Motor neuron (in vitro differentiated cells): Measurements from ENCODE around the gene MLANA. TPM values are rescaled to one million over a fixed set of nuclear protein-coding genes. Genes with fewer than 3 reads are reported as not detected.

Source experiments
- ATAC-seq, 8 experiments: fragments of 200-7000 bp; cut with Tn5 transposase; replicated peaks in 6 of 8; 2 replicates each; pipeline ENCODE4 v1.8.0; 2021; ENCODE audit warnings: mild to moderate bottlenecking in 8 of 8, moderate library complexity in 8 of 8
- H3K27ac ChIP-seq, 2 donors: fragments of 250-450 bp; sonication (Bioruptor Pico); 2 replicates each; pipeline ENCODE4 v1.9.0; 2021; ENCODE audit warnings: antibody characterized with exemption in 2 of 2, mild to moderate bottlenecking in 2 of 2, moderate library complexity in 1 of 2
- H3K4me1 ChIP-seq, 2 donors: fragments of 250-450 bp; sonication (Bioruptor Pico); replicated peaks in 1 of 2; 2 replicates each; pipeline ENCODE4 v1.6.1; 2021; ENCODE audit warnings: antibody characterized with exemption in 2 of 2, mild to moderate bottlenecking in 2 of 2, moderate library complexity in 1 of 2
- H3K4me3 ChIP-seq, 5 donors: fragments of 250-450 bp; sonication (Bioruptor Pico); 2 replicates each; pipeline ENCODE4 v1.9.0; 2021; ENCODE audit warnings: antibody characterized with exemption in 5 of 5, mild to moderate bottlenecking in 5 of 5, moderate library complexity in 4 of 5
- WGBS, 10 experiments: fragments of 450-650 bp; shearing (Covaris generic); methylation state at CpG; one replicate each; pipeline ENCODE4 v1.0.0; 2022; 5-methylcytosine and 5-hydroxymethylcytosine counted together
- in situ Hi-C, 9 experiments: fragments of 400-800 bp; cut with MboI; loops; one replicate each; pipeline ENCODE4 v1.15.0; 2021; ENCODE audit warnings: low sequenced_read_pairs in 9 of 9, low pct_unique_long_range_greater_than_20kb in 2 of 9; ENCODE audit not compliant: unreplicated experiment in 9 of 9
- total RNA-seq, 8 experiments: library from RNA; unstranded; fragments of 300-600 nt; gene quantifications; 2 replicates each; pipeline versions ENCODE4 v1.2.3 to v1.2.4, GENCODE V29; 2022

MLANA gene
- total RNA-seq, 8 experiments from 2014 or later = 0.23 to 2.8 (median 0.94) TPM

DNA sequence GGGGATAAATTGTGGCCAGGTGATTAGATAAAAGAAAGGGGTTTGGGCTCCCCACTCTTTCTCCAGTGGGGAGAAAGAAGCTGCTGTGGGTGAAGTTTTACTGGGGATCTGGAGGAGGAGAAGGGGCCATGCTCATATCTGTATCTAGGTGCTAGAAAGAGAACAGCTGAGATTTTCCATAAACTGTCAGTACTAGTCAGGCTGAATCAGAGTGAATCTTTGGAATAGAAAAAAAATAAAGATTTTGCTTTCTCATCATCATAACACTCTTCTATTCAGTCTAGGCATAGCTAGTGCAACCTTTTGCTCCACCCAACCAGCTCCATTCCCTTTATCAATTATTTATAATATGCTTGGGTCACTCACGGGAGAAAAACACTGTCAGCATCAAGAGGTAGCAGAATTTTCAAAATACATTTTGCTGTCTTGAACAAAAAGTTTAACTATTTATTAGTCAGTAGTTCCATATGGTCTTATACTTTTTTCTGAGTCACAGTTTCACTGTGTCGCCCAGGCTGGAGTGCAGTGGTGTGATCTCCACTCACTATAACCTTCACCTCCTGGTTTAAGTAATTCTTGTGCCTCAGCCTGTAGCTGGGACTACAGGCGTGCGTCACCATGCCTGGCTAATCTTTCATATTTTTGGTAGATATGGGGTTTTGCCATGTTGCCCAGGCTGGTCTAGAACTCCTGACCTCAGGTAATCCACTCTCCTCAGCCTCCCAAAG is 36.5 kb upstream of the MLANA start:
- in situ Hi-C loops = no loop called here
- Histone ChIP-seq H3K4me3 (no peak overlapping the region), H3K4me1 (no peaks in the 10 kb centered on the region), H3K27ac (no peak overlapping the region)
- ATAC-seq = peak in 2 of 8 experiments; percentile 14 to 50
- 59 to 100% (median 89%) methylated on average over 1 to 4 of the region's 4 CpGs; no CpG with 5 or more reads in 3 of the 10 experiments for WGBS, 10 experiments

- Histone ChIP-seq H3K4me3 (no peak overlapping the region), H3K4me1 (no peaks in the 10 kb centered on the region), H3K27ac (no peak overlapping the region)
- ATAC-seq = no peak
- in situ Hi-C loops = no loop called here
Observed at GRCh38 chr9:5857928-5858327, 32.8 kb upstream of the MLANA start.

- no peak for ATAC-seq
- Histone ChIP-seq H3K4me1 (no peaks in the 10 kb centered on the region), H3K4me3 (no peak overlapping the region), H3K27ac (no peak overlapping the region)
- 0 to 89% (median 46%) methylated on average over 1 to 3 of the region's 3 CpGs; no CpG with 5 or more reads in 1 of the 10 experiments for WGBS, 10 experiments
- in situ Hi-C loops = no loop called here
Observed at GRCh38 chr9:5858833-5859232, 31.9 kb upstream of the MLANA start.

DNA sequence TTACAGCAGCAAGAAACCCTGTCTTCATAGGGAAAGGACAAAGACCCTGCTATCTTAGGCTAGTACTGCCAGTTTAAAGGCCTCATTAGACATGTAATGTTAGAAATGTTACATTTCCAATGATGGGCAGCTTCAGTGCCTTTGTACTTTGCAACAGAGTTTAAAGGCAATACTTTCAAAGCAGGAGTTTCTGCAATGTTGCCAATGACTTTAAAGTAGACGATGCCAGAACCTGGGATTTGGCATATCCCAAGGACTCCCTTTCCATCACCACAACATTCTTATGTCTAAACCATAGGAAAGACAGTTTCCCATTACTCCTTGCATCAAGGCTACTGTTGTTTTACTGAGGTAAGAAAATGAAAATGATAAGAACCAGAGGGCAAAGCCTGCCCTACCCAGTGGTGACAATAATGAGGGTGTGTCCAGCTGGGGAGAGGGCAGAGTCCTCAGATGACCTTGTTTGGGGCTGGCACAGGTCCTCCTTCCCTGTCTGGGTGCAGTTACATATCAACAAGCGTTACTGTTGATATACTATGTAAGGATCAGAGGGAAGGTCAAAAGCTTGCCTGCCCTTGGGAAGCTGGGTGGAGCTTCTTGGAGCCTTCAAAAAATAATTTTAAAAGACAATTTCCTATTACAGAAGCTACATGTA is 27.5 kb upstream of the MLANA start:
- no peak for ATAC-seq
- in situ Hi-C loops = no loop called here
- 60 to 100% (median 83%) methylated on average over 1 to 2 of the region's 2 CpGs; no CpG with 5 or more reads in 1 of the 10 experiments for WGBS, 10 experiments

DNA sequence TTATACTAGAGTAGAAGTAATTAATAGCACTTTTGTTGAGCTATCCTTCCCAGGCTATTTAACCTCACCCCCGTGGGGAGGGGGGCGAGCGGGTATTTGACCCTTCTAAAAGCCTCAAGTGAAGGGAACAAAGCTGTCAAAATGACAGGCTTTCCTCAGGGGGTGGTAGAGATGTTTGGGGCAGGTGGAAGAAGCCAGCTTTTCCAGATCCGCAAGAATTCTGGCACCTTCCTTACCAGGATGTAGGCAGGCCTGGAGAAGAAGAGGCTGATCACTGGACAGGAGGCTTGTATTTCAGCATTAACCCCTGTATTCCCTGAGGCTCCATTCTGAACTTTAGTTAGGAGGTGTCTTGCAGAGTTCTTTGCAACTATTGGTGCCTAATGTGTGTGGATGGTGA is 26.2 kb upstream of the MLANA start:
- Histone ChIP-seq H3K4me1 (no peaks in the 10 kb centered on the region), H3K4me3 (no peak overlapping the region), H3K27ac (no peak overlapping the region)
- in situ Hi-C loops = no loop called here
- WGBS, 10 experiments = 60 to 92% (median 77%) methylated on average over 1 to 4 of the region's 4 CpGs; no CpG with 5 or more reads in 2 of the 10 experiments
- ATAC-seq = no peak

More for the DNA sequence above, 27.5 kb upstream of the MLANA start:
- no peak overlapping the region for H3K4me3 ChIP-seq
- H3K27ac ChIP-seq = no peak overlapping the region
- H3K4me1 ChIP-seq = no peaks in the 10 kb centered on the region

DNA sequence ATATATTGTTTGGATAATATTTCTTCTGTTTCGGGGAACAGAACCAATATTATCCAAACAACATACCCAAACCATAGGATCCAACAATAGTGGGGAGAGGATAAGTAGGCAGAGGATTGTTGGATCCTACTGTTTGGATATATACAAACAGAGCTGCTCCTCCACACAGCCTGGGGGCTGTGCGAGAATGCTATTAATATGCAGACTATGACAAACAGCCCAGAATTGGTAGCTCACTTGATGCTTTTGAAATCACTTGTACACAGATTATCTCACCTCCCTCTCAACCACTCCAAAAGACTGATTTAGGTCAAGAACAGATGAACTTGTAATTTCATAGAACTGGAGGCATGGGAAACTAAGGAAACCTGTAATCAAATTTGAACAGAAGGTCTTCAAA is 24.4 kb upstream of the MLANA start:
- peak in 1 of 8 experiments; percentile 72 for ATAC-seq
- no peak overlapping the region for H3K27ac ChIP-seq
- no peak overlapping the region for H3K4me3 ChIP-seq
- 46 to 89% (median 70%) methylated on average over 1 to 2 of the region's 2 CpGs; no CpG with 5 or more reads in 4 of the 10 experiments for WGBS, 10 experiments
- in situ Hi-C loops = no loop called here
- H3K4me1 ChIP-seq = no peaks in the 10 kb centered on the region

DNA sequence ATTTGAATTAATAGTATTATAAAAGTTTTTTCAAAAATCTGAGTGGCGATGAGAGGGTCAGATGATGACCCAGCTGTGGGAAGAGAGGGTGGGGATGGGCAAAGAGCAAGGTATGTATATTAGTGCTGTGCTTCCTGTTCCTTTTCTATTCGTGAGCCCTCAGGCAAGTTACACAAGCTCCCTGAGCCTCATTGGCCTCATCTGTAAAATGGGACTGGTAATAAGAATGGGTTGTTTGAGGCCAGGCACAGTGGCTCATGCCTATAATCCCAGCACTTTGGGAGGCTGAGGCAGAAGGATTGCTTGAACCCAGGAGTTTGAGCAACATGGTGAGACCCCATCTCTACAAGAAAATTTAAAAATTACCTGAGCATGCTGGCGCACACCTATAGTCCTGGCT is 24.0 kb upstream of the MLANA start:
- no peak for ATAC-seq
- Histone ChIP-seq H3K4me3 (no peak overlapping the region), H3K4me1 (no peaks in the 10 kb centered on the region), H3K27ac (no peak overlapping the region)
- whole genome bisulfite sequencing, 10 experiments = 83 to 100% (median 92%) methylated on average over 1 to 3 of the region's 3 CpGs; no CpG with 5 or more reads in 5 of the 10 experiments
- in situ Hi-C loops = no loop called here

DNA sequence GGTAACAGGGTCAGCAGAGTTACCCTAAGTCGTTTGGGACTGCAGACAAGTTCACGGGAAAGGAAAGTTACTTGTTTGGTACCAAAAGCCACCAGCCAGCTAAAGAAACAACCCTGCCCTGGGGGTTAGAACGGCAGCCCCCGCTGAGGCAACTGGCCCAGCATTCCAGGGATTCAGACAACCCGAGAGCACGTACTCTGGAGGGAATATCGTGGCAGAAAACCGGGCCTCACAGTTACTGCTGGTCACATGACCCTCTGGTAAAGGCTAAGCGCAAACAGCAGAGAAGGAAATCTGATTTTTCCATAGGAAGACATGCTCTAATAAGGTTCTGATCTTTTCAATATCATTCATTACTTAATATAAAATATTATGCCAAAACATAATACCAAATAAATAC is 22.5 kb upstream of the MLANA start:
- Histone ChIP-seq H3K4me1 (no peaks in the 10 kb centered on the region), H3K27ac (no peak overlapping the region), H3K4me3 (no peak overlapping the region)
- WGBS, 10 experiments = 45 to 91% (median 85%) methylated on average over 1 to 7 of the region's 9 CpGs; no CpG with 5 or more reads in 3 of the 10 experiments
- ATAC-seq = no peak
- in situ Hi-C loops = no loop called here

- Histone ChIP-seq H3K4me1 (no peaks in the 10 kb centered on the region), H3K27ac (no peak overlapping the region), H3K4me3 (no peak overlapping the region)
- in situ Hi-C loops = no loop called here
- 60 to 100% (median 70%) methylated on average over 1 to 2 of the region's 3 CpGs; no CpG with 5 or more reads in 5 of the 10 experiments for WGBS, 10 experiments
- ATAC-seq = peak in 3 of 8 experiments; percentile 43 to 68 (median 63)
Observed at GRCh38 chr9:5869315-5870019, 21.2 kb upstream of the MLANA start.

GRCh38 chr9:5870020-5870339 is 20.7 kb upstream of the MLANA start:
- in situ Hi-C loops = no loop called here
- no peak overlapping the region for H3K4me3 ChIP-seq
- peak in 1 of 8 experiments; percentile 23 for ATAC-seq
- WGBS, 10 experiments = 57 to 100% (median 78%) methylated on average over 1 to 2 of the region's 2 CpGs; no CpG with 5 or more reads in 5 of the 10 experiments
- H3K4me1 ChIP-seq = no peaks in the 10 kb centered on the region
- H3K27ac ChIP-seq = no peak overlapping the region

DNA sequence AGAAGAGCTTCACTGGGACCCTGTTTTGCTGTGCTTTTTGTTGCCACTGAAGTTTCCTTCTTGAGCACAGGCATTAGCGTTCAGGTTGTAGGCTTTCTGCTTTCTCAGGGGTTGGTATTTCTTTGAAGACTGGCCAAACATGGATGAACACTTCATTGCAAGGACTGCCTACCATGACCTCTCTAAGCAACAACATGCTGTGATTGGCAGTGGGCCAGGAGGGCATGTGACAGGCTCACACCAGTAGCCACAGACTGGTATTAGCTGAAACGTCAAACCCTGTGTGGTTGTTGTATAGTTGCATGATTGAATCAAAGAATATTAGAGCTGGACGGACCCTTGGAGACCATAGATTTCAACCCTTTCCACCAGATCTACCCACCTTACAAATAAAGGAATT is 20.0 kb upstream of the MLANA start:
- Histone ChIP-seq H3K4me3 (no peak overlapping the region), H3K4me1 (no peaks in the 10 kb centered on the region), H3K27ac (no peak overlapping the region)
- ATAC-seq = peak in 1 of 8 experiments; percentile 55
- in situ Hi-C loops = no loop called here
- WGBS, 10 experiments = 67 to 100% (median 84%) methylated on average over 1 to 3 of the region's 3 CpGs; no CpG with 5 or more reads in 1 of the 10 experiments

DNA sequence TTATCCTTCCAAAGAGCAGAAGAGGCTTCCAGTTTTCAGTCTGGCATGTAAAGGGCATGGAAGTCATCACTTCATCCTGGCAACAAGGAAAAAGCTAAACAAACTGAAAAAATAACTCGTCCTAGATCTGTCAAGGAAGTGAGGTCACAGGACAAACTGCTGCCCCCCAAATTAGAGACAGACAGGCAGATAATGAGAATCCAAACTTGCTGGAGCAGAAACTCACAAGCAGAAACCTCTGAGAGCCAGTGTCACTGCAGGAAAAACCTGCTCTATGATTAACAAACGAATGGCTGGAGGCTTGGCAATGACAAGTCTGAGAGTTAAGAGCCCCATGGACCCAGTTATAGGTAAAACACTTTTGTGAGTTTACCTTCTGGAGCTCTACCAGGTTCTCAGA is 18.9 kb upstream of the MLANA start:
- WGBS, 10 experiments = 27 to 83% (median 61%) methylated on average over 2 of the region's 2 CpGs; no CpG with 5 or more reads in 3 of the 10 experiments
- no peak overlapping the region for H3K27ac ChIP-seq
- H3K4me3 ChIP-seq = no peak overlapping the region
- no peaks in the 10 kb centered on the region for H3K4me1 ChIP-seq
- in situ Hi-C loops = no loop called here
- ATAC-seq = no peak

DNA sequence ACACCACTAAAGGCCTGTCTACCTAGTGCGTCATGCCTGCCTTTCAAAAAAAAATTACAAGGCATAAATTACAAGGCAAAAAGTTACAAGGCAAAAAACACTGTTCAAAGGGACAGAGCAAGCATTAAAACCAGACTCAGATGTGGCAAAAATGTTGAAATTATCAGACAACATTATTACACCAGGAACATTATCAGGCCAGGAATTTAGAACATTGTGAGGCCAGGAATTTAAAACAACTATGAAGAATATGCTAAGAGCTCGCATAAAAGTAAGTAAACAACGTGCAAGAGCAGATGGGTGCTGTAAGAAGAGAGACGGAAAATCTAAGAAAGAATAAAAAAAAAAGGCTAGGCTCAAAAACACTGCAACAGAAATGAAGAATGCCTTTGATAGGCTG is 18.2 kb upstream of the MLANA start:
- WGBS, 10 experiments = 0 to 69% (median 54%) methylated on average over 1 to 4 of the region's 4 CpGs
- H3K4me1 ChIP-seq = no peaks in the 10 kb centered on the region
- H3K27ac ChIP-seq = no peak overlapping the region
- ATAC-seq = peak in 2 of 8 experiments; percentile 67 to 88
- in situ Hi-C loops = no loop called here
- no peak overlapping the region for H3K4me3 ChIP-seq
